ENCODE results near the gene TLR10. TPM values are rescaled to one million over a fixed set of nuclear protein-coding genes. Genes with fewer than 3 reads are reported as not detected.
"Not testable (repeated sequence)": the region's sequence is repeated elsewhere in the genome, so short reads cannot be mapped to it uniquely, and the experiment has no call there.

TLR10 gene
- total and polyA plus RNA-seq, 11 donors: 0.18 to 0.24 TPM; not detected in 9

GRCh38 chr4:38811297-38811696, 28.5 kb upstream of the TLR10 start:
- DNase-seq: no peak
- no peak overlapping the region for H3K4me3 ChIP-seq
- no peaks in the 10 kb centered on the region for H3K36me3 ChIP-seq
- peaks cover 0 to 8% (median 0%) of the 10 kb centered on the region in 12 donors for H3K9me3 ChIP-seq
- H3K27me3 ChIP-seq: no peaks in the 10 kb centered on the region
- no peak for ATAC-seq
- 79 to 91% (median 88%) methylated on average over 6 of the region's 6 CpGs for WGBS, 4 donors
- TF ChIP-seq, protein P1, sequence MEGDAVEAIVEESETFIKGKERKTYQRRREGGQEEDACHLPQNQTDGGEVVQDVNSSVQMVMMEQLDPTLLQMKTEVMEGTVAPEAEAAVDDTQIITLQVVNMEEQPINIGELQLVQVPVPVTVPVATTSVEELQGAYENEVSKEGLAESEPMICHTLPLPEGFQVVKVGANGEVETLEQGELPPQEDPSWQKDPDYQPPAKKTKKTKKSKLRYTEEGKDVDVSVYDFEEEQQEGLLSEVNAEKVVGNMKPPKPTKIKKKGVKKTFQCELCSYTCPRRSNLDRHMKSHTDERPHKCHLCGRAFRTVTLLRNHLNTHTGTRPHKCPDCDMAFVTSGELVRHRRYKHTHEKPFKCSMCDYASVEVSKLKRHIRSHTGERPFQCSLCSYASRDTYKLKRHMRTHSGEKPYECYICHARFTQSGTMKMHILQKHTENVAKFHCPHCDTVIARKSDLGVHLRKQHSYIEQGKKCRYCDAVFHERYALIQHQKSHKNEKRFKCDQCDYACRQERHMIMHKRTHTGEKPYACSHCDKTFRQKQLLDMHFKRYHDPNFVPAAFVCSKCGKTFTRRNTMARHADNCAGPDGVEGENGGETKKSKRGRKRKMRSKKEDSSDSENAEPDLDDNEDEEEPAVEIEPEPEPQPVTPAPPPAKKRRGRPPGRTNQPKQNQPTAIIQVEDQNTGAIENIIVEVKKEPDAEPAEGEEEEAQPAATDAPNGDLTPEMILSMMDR (IDR thresholded peaks at IDR 0.05): no peak
- no peak for TF ChIP-seq POLR2A (IDR thresholded peaks at IDR 0.05)
- intact Hi-C loops (cut with DNase I): no loop called here
- H3K27ac ChIP-seq: no peak overlapping the region
- peaks cover 0 to 41% (median 0%) of the 10 kb centered on the region in 12 donors for H3K4me1 ChIP-seq

GRCh38 chr4:38807462-38807861, 24.7 kb upstream of the TLR10 start:
- DNase-seq; H3K4me3 ChIP-seq; H3K9me3 ChIP-seq; ATAC-seq; intact Hi-C loops (cut with DNase I); H3K36me3 ChIP-seq; H3K27me3 ChIP-seq; H3K27ac ChIP-seq: not testable (repeated sequence)
- WGBS, 4 donors: 94 to 98% (median 95%) methylated on average over 18 to 29 of the region's 29 CpGs; no CpG with 5 or more reads in 1 of the 4 donors
- H3K4me1 ChIP-seq: peaks cover 0 to 28% (median 6%) of the 10 kb centered on the region in 12 donors

- intact Hi-C loops (cut with DNase I): not testable (repeated sequence)
- WGBS, 4 donors: 76 to 97% (median 94%) methylated on average over 9 of the region's 9 CpGs
These were observed 23.5 kb upstream of the TLR10 start for GRCh38 chr4:38806251-38806650.

DNA sequence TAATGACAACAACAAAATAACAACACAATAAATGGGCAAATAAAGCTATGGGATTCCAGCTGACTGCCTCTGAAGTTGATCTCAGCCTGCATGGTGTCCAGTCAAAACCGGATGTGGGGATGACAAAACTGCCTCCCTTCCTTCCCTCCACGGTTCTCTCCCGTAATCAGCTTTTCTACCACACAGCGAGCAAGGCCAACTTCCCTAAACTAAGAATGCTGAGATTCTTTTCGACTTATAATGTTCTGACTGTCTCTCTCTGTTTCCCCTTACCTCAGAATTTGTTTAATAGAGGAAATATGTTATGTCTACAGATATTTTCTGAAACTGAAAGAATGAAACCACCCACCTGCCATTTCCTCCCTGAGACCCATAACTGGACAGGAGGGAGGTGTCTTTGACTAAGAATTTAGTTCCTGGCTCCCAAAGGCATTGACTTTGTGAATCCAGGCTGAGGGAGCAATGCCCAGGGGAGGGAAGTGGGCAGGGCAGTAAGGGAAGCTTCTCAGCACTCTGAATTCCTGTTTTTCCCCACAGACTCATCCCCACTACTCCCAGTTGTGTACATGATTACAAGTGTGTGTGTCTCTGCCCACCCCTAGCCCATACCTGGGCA, 22.8 kb upstream of the TLR10 start:
- H3K36me3 ChIP-seq: peaks cover 0 to 16% (median 0%) of the 10 kb centered on the region in 9 donors
- TF ChIP-seq, protein P1 (IDR thresholded peaks at IDR 0.05): no peak
- peak overlapping the region in 9 of 12 donors; percentile 29 to 56 (median 43) for H3K4me3 ChIP-seq
- peaks cover 0 to 6% (median 0%) of the 10 kb centered on the region in 12 donors for H3K9me3 ChIP-seq
- H3K27me3 ChIP-seq: no peaks in the 10 kb centered on the region
- intact Hi-C loops (cut with DNase I): no loop called here
- peaks cover 0 to 39% (median 6%) of the 10 kb centered on the region in 12 donors for H3K4me1 ChIP-seq
- peak overlapping the region; percentile 14 to 93 (median 62) for H3K27ac ChIP-seq
- DNase-seq (peak in 4 of 5 donors; percentile 35 to 50 (median 41)), ATAC-seq (peak; percentile 39 to 89 (median 84))
- 28 to 45% (median 31%) methylated on average over 5 of the region's 5 CpGs for WGBS, 4 donors

More at GRCh38 chr4:38806251-38806650, 23.5 kb upstream of the TLR10 start:
- peak overlapping the region in 10 of 12 donors; percentile 42 to 93 (median 62) for H3K27ac ChIP-seq
- peaks cover 0 to 13% (median 0%) of the 10 kb centered on the region in 9 donors for H3K36me3 ChIP-seq
- not testable (repeated sequence) for DNase-seq, ATAC-seq, H3K9me3 ChIP-seq, H3K27me3 ChIP-seq
- peaks cover 0 to 38% (median 6%) of the 10 kb centered on the region in 12 donors for H3K4me1 ChIP-seq
- H3K4me3 ChIP-seq: peak overlapping the region in 1 of 12 donors; percentile 29

DNA sequence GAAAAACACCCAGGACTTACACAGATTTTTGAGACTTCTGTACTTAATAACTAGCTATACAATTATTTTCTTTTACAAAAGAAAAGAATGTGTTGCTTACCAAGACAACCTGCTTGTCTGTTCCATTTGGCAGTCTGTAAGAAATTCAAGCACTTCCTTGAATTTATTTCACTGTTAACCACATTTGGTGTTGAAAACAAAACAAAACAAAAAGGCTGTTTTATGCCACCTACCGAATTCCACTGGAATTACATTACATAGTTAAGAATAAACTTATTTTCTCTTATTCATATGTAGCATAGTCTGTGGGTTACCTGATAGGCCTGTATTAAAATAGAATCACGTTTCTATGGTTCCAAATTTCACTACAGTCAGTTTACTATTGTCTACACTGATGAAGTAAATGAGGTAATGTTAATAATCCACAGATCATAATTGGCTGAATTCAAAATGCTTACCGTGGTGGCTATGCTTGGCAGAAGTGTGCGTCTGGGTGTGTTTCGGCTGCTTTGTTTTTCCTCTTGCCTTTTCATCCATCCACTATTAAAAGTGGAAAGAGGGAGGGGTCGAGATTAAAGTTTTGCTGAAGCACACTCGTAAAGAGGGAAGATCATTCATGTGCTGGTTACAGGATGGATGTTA, 22.0 kb upstream of the TLR10 start, which contains the start of gene TLR1:
TLR1 (minus strand) TSS at position 138 of the 642 bp plus-strand sequence. CDS start 5,960 bp downstream, outside the sequence.
- no peak for DNase-seq
- TF ChIP-seq, protein P1 (IDR thresholded peaks at IDR 0.05): peak in 11 of 12 donors; percentile 40 to 67 (median 53)
- TF ChIP-seq POLR2A (IDR thresholded peaks at IDR 0.05): no peak
- peak within 1 kb of the TSS; percentile 14 to 93 (median 62) for H3K27ac ChIP-seq
- intact Hi-C loops (cut with DNase I): loop anchor here in 1 of 10 donors (5.0 kb wide), 1 partner anchor 42 kb away; no protein-coding TSS in a partner anchor
- peak within 1 kb of the TSS in 10 of 12 donors; percentile 29 to 56 (median 42) for H3K4me3 ChIP-seq
- WGBS, 4 donors: 33 to 53% (median 42%) methylated on average over 7 of the region's 7 CpGs
- H3K36me3 ChIP-seq: peaks cover 0 to 24% (median 4%) of the 10 kb centered on the region in 9 donors
- peak; percentile 21 to 60 (median 45) for ATAC-seq
- H3K4me1 ChIP-seq: peaks cover 0 to 35% (median 6%) of the 10 kb centered on the region in 12 donors
- no peaks in the 10 kb centered on the region for H3K27me3 ChIP-seq
- peaks cover 0 to 10% (median 0%) of the 10 kb centered on the region in 12 donors for H3K9me3 ChIP-seq

Data from heart left ventricle (tissue), 16 donors.